HEK293 (cell line): ENCODE data around the gene HNRNPM.

Source experiments
- CTCF ChIA-PET: fragments of 350-600 bp; formaldehyde crosslinking; extraction: SDS; loops from one replicate; lab custom pipeline; 2021; ENCODE audit warnings: antibody characterized with exemption; lab: Yijun Ruan, JAX
- POLR2A ChIA-PET: fragments of 300-600 bp; formaldehyde crosslinking; extraction: SDS; loops from one replicate; lab custom pipeline; 2020; ENCODE audit warnings: antibody characterized with exemption, inconsistent platforms; lab: Yijun Ruan, JAX
- H3K27ac ChIP-seq: fragments of 200-500 bp; sonication (Bioruptor generic); 2 replicates; pipeline ENCODE4 v1.5.1; 2014; ENCODE audit warnings: low read depth, low read length, control low read depth, inconsistent platforms; ENCODE audit errors: extremely low read depth
- H3K36me3 ChIP-seq, 2 experiments: fragments of 200-500 bp in 1 of 2; sonication (Bioruptor generic) in 1 of 2; 1 replicate in 1 of 2; 2 replicates in 1 of 2; pipeline ENCODE4 v1.5.1; 2014 to 2017; ENCODE audit warnings: inconsistent platforms in 2 of 2, low read length in 2 of 2; ENCODE audit not compliant: control insufficient read depth in 2 of 2, insufficient read depth in 1 of 2
- H3K4me1 ChIP-seq: fragments of 200-500 bp; sonication (Bioruptor generic); 2 replicates; pipeline ENCODE4 v1.5.1; 2014; ENCODE audit warnings: mild to moderate bottlenecking, low read length, inconsistent platforms; ENCODE audit not compliant: control insufficient read depth, insufficient read depth
- H3K4me3 ChIP-seq: 2 replicates; pipeline ENCODE4 v1.5.1; 2011; ENCODE audit warnings: low read depth, mild to moderate bottlenecking, control low read depth, low read length, moderate library complexity
- H3K9me3 ChIP-seq: fragments of 200-500 bp; sonication (Bioruptor generic); 2 replicates; pipeline ENCODE4 v1.5.1; 2014; ENCODE audit warnings: low read depth, low read length, inconsistent platforms; ENCODE audit not compliant: control insufficient read depth, insufficient read depth
- GLIS1 ChIP-seq: fragments of 450-650 bp; formaldehyde crosslinking; IDR thresholded peaks from 2 replicates; pipeline ENCODE4 v1.5.1; 2016; ENCODE audit warnings: missing biosample characterization, missing genetic modification characterization
- MYNN ChIP-seq: fragments of 450-650 bp; formaldehyde crosslinking; IDR thresholded peaks from 2 replicates; pipeline ENCODE4 v1.5.1; 2016; ENCODE audit warnings: missing biosample characterization, missing genetic modification characterization, borderline replicate concordance
- MZF1 ChIP-seq: fragments of 450-650 bp; formaldehyde crosslinking; IDR thresholded peaks from 2 replicates; pipeline ENCODE4 v1.5.1; 2017; ENCODE audit warnings: missing biosample characterization, missing genetic modification characterization, borderline replicate concordance
- SP7 ChIP-seq: fragments of 450-650 bp; formaldehyde crosslinking; IDR thresholded peaks from 2 replicates; pipeline ENCODE4 v1.5.1; 2016; ENCODE audit warnings: missing biosample characterization, missing genetic modification characterization
- ZEB2 ChIP-seq: fragments of 450-650 bp; formaldehyde crosslinking; IDR thresholded peaks from 2 replicates; pipeline ENCODE4 v1.5.1; 2016; ENCODE audit warnings: missing biosample characterization, missing genetic modification characterization
- ZIC2 ChIP-seq: fragments of 450-650 bp; formaldehyde crosslinking; IDR thresholded peaks from 2 replicates; pipeline ENCODE4 v1.5.1; 2016; ENCODE audit warnings: missing biosample characterization, missing genetic modification characterization
- ZNF121 ChIP-seq: fragments of 450-650 bp; formaldehyde crosslinking; IDR thresholded peaks from 2 replicates; pipeline ENCODE4 v1.5.1; 2016; ENCODE audit warnings: missing biosample characterization, missing genetic modification characterization
- ZNF146 ChIP-seq: fragments of 450-650 bp; formaldehyde crosslinking; IDR thresholded peaks from 2 replicates; pipeline ENCODE4 v1.5.1; 2016; ENCODE audit warnings: missing biosample characterization, missing genetic modification characterization
- ZNF335 ChIP-seq: fragments of 450-650 bp; formaldehyde crosslinking; conservative IDR thresholded peaks from 2 replicates; pipeline ENCODE4 v1.5.1; 2016; ENCODE audit warnings: missing biosample characterization, missing genetic modification characterization
- ZNF747 ChIP-seq: fragments of 450-650 bp; formaldehyde crosslinking; IDR thresholded peaks from 2 replicates; pipeline ENCODE4 v1.5.1; 2016; ENCODE audit warnings: missing biosample characterization, missing genetic modification characterization
- TF ChIP-seq, protein P1 (sequence below): sonication (generic); formaldehyde crosslinking; IDR thresholded peaks from 2 replicates; pipeline ENCODE4 v1.8.1; 2022; ENCODE audit warnings: mild to moderate bottlenecking, moderate library complexity, missing genetic modification reagents
- TF ChIP-seq, protein P2 (sequence below): fragments of 450-650 bp; formaldehyde crosslinking; IDR thresholded peaks from 2 replicates; pipeline ENCODE4 v1.5.1; 2016; ENCODE audit warnings: missing biosample characterization, missing genetic modification characterization, low read depth
- TF ChIP-seq, protein P3 (sequence below): fragments of 450-650 bp; formaldehyde crosslinking; IDR thresholded peaks from 2 replicates; pipeline ENCODE4 v1.5.1; 2016; ENCODE audit warnings: missing biosample characterization, missing genetic modification characterization

The HNRNPM gene

DNA sequence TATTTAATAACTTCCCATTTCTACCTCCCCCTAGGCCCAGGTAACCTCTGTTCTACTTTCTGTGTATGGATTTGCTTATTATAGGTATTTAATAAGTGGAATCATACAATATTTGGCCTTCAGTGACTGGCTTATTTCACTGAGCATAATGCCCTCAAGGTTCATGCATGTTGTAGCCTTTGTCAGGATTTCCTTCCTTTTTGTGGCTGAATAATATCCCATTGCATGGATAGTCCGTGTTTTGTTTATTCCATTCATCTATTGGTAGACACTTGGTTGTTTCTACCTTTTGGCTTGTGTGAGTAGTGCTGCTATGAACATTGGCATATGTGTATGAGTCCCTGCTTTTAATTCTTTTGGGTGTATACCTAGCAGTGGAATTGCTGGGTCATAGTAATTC is 9.4 kb downstream of the HNRNPM start:
- no peak overlapping the region for H3K4me3 ChIP-seq
- peaks cover 51% of the 10 kb centered on the region for H3K4me1 ChIP-seq
- TF ChIP-seq SP7 (tag by site-specific recombination) (no peak), ZNF146 (peak; percentile 75)
- ChIA-PET CTCF (interaction anchor here (0.6 kb wide), 1 partner anchor 124 kb away, joined by 3 read pairs; no protein-coding TSS in a partner anchor), POLR2A (no interaction called here)
- H3K9me3 ChIP-seq: no peaks in the 10 kb centered on the region
- peaks cover 29 to 70% of the 10 kb centered on the region in 2 experiments for H3K36me3 ChIP-seq
- no peak overlapping the region for H3K27ac ChIP-seq

DNA sequence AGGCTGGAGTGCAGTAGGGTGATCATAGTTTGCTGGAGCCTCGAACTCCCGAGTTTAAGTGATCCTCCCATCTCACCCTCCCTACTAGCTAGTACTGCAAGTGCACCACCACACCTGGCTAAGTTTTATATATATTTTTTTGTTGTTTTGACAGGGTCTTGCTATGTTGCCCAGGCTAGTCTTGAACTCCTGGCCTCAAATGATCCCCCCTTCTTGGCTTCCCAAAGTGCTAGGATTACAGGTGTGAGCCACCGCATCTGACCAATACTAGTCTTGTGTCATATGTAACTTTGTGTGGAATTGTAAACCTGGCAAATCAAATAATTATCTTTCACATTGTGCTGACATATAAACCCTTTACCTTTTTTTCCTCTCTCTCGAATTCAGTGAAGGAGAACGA is 10.2 kb downstream of the HNRNPM start:
- no peak overlapping the region for H3K27ac ChIP-seq
- H3K4me1 ChIP-seq: peaks cover 58% of the 10 kb centered on the region
- TF ChIP-seq, protein P1, sequence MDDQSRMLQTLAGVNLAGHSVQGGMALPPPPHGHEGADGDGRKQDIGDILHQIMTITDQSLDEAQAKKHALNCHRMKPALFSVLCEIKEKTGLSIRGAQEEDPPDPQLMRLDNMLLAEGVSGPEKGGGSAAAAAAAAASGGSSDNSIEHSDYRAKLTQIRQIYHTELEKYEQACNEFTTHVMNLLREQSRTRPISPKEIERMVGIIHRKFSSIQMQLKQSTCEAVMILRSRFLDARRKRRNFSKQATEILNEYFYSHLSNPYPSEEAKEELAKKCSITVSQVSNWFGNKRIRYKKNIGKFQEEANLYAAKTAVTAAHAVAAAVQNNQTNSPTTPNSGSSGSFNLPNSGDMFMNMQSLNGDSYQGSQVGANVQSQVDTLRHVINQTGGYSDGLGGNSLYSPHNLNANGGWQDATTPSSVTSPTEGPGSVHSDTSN (CRISPR knock-in tag): no peak
- TF ChIP-seq ZNF121 (tag by site-specific recombination) (peak; percentile 53; the same call in 1 of the 2 replicates), ZNF335 (tag by site-specific recombination) (no peak), MZF1 (tag by site-specific recombination) (0 out of 2 replicates have a peak, but pooled peaks have one; percentile 58)
- peaks cover 30 to 72% of the 10 kb centered on the region in 2 experiments for H3K36me3 ChIP-seq
- no peaks in the 10 kb centered on the region for H3K9me3 ChIP-seq
- ChIA-PET POLR2A (no interaction called here), CTCF (no interaction called here)
- no peak overlapping the region for H3K4me3 ChIP-seq

DNA sequence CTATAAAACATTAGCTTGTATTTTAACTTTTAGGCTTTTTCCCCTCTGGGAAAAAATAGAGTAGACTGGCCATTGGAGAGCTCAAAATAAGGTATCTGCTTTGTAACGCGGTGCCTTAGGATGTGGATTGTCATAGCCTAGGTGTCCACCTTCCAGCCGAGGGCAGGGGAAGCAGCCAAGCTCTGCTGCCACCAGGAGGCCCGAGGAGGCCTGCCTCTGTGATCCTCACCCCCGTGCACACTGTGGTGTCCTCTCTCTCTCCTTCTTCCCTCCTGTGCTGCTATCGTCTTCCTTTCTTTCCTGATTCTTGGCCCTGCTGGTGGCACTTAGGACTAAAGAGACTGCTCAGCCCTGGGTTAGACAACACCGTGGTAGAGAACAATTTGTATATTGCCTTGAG is 11.3 kb downstream of the HNRNPM start:
- Histone ChIP-seq H3K4me1 (peaks cover 66% of the 10 kb centered on the region), H3K9me3 (no peaks in the 10 kb centered on the region), H3K4me3 (no peak overlapping the region), H3K36me3 (peaks cover 30 to 76% of the 10 kb centered on the region in 2 experiments), H3K27ac (no peak overlapping the region; the same call in 1 of the 2 replicates)
- ChIA-PET POLR2A (interaction anchor here (0.5 to 1.0 kb wide), 3 partner anchors 12 to 28 kb away, joined by 3 to 5 read pairs (median 4); partner anchors contain the start of gene HNRNPM), CTCF (interaction anchor here (0.7 to 1.5 kb wide), 7 partner anchors 9 to 103 kb away, joined by 3 to 5 read pairs (median 4); partner anchors contain the start of gene MARCHF2)
- TF ChIP-seq ZEB2 (tag by site-specific recombination) (no peak), ZNF747 (no peak), GLIS1 (0 out of 2 replicates have a peak, but pooled peaks have one; percentile 5), MYNN (no peak), ZIC2 (peak; percentile 47)
- TF ChIP-seq, protein P2, sequence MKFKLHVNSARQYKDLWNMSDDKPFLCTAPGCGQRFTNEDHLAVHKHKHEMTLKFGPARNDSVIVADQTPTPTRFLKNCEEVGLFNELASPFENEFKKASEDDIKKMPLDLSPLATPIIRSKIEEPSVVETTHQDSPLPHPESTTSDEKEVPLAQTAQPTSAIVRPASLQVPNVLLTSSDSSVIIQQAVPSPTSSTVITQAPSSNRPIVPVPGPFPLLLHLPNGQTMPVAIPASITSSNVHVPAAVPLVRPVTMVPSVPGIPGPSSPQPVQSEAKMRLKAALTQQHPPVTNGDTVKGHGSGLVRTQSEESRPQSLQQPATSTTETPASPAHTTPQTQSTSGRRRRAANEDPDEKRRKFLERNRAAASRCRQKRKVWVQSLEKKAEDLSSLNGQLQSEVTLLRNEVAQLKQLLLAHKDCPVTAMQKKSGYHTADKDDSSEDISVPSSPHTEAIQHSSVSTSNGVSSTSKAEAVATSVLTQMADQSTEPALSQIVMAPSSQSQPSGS (tag by site-specific recombination): no peak
- TF ChIP-seq, protein P3, sequence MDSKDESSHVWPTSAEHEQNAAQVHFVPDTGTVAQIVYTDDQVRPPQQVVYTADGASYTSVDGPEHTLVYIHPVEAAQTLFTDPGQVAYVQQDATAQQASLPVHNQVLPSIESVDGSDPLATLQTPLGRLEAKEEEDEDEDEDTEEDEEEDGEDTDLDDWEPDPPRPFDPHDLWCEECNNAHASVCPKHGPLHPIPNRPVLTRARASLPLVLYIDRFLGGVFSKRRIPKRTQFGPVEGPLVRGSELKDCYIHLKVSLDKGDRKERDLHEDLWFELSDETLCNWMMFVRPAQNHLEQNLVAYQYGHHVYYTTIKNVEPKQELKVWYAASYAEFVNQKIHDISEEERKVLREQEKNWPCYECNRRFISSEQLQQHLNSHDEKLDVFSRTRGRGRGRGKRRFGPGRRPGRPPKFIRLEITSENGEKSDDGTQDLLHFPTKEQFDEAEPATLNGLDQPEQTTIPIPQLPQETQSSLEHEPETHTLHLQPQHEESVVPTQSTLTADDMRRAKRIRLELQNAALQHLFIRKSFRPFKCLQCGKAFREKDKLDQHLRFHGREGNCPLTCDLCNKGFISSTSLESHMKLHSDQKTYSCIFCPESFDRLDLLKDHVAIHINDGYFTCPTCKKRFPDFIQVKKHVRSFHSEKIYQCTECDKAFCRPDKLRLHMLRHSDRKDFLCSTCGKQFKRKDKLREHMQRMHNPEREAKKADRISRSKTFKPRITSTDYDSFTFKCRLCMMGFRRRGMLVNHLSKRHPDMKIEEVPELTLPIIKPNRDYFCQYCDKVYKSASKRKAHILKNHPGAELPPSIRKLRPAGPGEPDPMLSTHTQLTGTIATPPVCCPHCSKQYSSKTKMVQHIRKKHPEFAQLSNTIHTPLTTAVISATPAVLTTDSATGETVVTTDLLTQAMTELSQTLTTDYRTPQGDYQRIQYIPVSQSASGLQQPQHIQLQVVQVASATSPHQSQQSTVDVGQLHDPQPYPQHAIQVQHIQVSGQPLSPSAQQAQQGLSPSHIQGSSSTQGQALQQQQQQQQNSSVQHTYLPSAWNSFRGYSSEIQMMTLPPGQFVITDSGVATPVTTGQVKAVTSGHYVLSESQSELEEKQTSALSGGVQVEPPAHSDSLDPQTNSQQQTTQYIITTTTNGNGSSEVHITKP (tag by site-specific recombination): peak; percentile 10; the same call in 1 of the 2 replicates
